Loucy (cell line): ENCODE measurements around the gene SNX11.
"Not testable (repeated sequence)": the region's sequence is repeated elsewhere in the genome, so short reads cannot be mapped to it uniquely, and the experiment has no call there.

Experiments
- H2AFZ ChIP-seq: fragments of 200-600 bp; sonication (generic); 2 replicates; pipeline ENCODE4 v1.6.0; 2016; ENCODE audit warnings: antibody characterized with exemption, mild to moderate bottlenecking, low read length, moderate library complexity
- H3F3A ChIP-seq: fragments of 200-600 bp; 2 replicates; pipeline ENCODE4 v1.6.0; 2016; ENCODE audit warnings: antibody characterized with exemption, low read depth, mild to moderate bottlenecking
- H3K27me3 ChIP-seq: fragments of 200-600 bp; sonication (generic); 2 replicates; pipeline ENCODE4 v1.6.1; 2014; ENCODE audit warnings: low read length, mild to moderate bottlenecking; ENCODE audit not compliant: insufficient read depth, poor library complexity, severe bottlenecking
- H3K36me3 ChIP-seq: fragments of 200-600 bp; sonication (generic); 2 replicates; pipeline ENCODE4 v1.6.1; 2016; ENCODE audit warnings: low read length; ENCODE audit not compliant: insufficient read depth
- H3K4me1 ChIP-seq: fragments of 200-600 bp; sonication (generic); 2 replicates; pipeline ENCODE4 v1.5.1; 2014; ENCODE audit warnings: low read length, mild to moderate bottlenecking; ENCODE audit not compliant: insufficient read depth, poor library complexity, severe bottlenecking
- H3K4me2 ChIP-seq: fragments of 200-600 bp; sonication (generic); 2 replicates; pipeline ENCODE4 v1.6.0; 2014; ENCODE audit warnings: antibody characterized with exemption, low read length, low read depth, mild to moderate bottlenecking; ENCODE audit not compliant: poor library complexity, severe bottlenecking
- H3K4me3 ChIP-seq: fragments of 200-600 bp; sonication (generic); 2 replicates; pipeline ENCODE4 v1.5.1; 2014; ENCODE audit warnings: low read length, mild to moderate bottlenecking, mixed read lengths; ENCODE audit not compliant: poor library complexity, severe bottlenecking
- H3K79me2 ChIP-seq: fragments of 200-600 bp; sonication (generic); 2 replicates; pipeline ENCODE4 v1.6.1; 2014; ENCODE audit warnings: low read length; ENCODE audit not compliant: insufficient read depth
- H3K9ac ChIP-seq: fragments of 200-600 bp; sonication (generic); 2 replicates; pipeline ENCODE4 v1.6.0; 2014; ENCODE audit warnings: mild to moderate bottlenecking, low read depth, low read length, moderate library complexity; ENCODE audit not compliant: poor library complexity, severe bottlenecking
- H3K9me2 ChIP-seq: fragments of 200-600 bp; sonication (generic); replicated peaks from 2 replicates; pipeline ENCODE4 v1.6.1; 2016; ENCODE audit warnings: low read depth, low read length, mixed read lengths
- H3K9me3 ChIP-seq: fragments of 200-600 bp; sonication (generic); 2 replicates; pipeline ENCODE4 v1.6.1; 2014; ENCODE audit warnings: mild to moderate bottlenecking, antibody characterized with exemption, low read length, low read depth; ENCODE audit not compliant: insufficient read depth
- H4K20me1 ChIP-seq: fragments of 200-600 bp; sonication (generic); 2 replicates; pipeline ENCODE4 v1.6.0; 2014; ENCODE audit warnings: antibody characterized with exemption, low read length, mild to moderate bottlenecking; ENCODE audit not compliant: insufficient read depth, poor library complexity, severe bottlenecking
- CTCF ChIP-seq: fragments of 200-600 bp; sonication (generic); conservative IDR thresholded peaks from 2 replicates; pipeline ENCODE4 v1.5.1; 2014; ENCODE audit warnings: mild to moderate bottlenecking, antibody characterized with exemption, low read length
- EZH2phosphoT487 ChIP-seq: fragments of 200-600 bp; IDR thresholded peaks from 2 replicates; pipeline ENCODE4 v1.6.1; 2018; ENCODE audit warnings: antibody characterized with exemption, mild to moderate bottlenecking, moderate library complexity, borderline replicate concordance

The SNX11 gene

DNA sequence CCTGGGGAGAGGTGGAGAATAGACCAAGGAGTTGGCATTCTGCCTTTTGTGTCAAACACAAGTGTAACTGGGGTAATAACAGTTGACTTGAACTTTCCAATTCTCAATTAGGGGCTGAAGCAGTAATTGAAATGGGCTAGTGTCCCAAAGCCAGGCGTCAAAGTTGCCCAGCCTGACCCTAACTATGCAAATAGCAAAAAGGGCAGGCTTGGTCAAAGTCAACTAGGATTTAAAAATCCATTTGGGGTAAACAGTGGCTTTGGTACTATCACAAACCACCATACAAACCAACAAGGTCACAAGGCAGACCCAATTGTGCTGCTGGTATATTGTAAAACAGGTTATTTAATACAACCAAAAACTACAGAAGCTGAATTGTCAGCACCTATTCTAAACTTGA is 41.4 kb upstream of the SNX11 start:
- TF ChIP-seq CTCF (no peak), EZH2phosphoT487 (no peak)
- H2AFZ ChIP-seq = no peak overlapping the region
- H4K20me1 ChIP-seq = no peaks in the 10 kb centered on the region
- peaks cover 82% of the 10 kb centered on the region; the same call in 1 of the 2 replicates for H3K36me3 ChIP-seq
- no peak overlapping the region for H3K9ac ChIP-seq
- H3K9me3 ChIP-seq = no peaks in the 10 kb centered on the region
- no peak overlapping the region for H3K4me3 ChIP-seq
- no peaks in the 10 kb centered on the region for H3K79me2 ChIP-seq
- no peaks in the 10 kb centered on the region for H3K4me1 ChIP-seq
- no peaks in the 10 kb centered on the region for H3K9me2 ChIP-seq
- H3K4me2 ChIP-seq = no peak overlapping the region
- H3K27me3 ChIP-seq = no peaks in the 10 kb centered on the region
- H3F3A ChIP-seq = 0 out of 2 replicates have a peak, but pooled peaks cover 2% of the 10 kb centered on the region

DNA sequence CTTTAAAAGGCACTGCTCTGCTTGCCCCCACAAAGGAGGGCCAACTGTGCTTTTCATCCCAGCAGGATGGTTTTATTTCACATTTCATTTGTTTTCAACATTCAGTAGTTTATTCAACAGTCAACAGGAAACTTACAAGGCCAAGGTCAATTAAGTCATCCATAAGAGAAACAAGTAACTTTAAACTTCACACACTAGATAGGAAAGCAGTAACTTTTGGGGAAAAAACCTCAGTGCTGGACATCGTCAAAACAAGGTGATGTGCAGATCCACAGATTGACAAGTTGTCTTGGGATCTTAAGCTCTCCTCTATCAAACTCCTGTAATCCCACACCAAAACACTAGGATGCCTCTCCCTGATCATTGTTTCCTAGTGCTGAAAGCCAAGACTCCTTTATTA is 40.9 kb upstream of the SNX11 start:
- Histone ChIP-seq H3K4me3 (no peak overlapping the region), H3K27me3 (no peaks in the 10 kb centered on the region), H3K9ac (no peak overlapping the region), H3K4me2 (no peak overlapping the region), H4K20me1 (no peaks in the 10 kb centered on the region), H2AFZ (no peak overlapping the region), H3K9me3 (no peaks in the 10 kb centered on the region), H3K79me2 (no peaks in the 10 kb centered on the region), H3F3A (0 out of 2 replicates have a peak, but pooled peaks cover 2% of the 10 kb centered on the region), H3K36me3 (peaks cover 83% of the 10 kb centered on the region; the same call in 1 of the 2 replicates), H3K4me1 (no peaks in the 10 kb centered on the region), H3K9me2 (no peaks in the 10 kb centered on the region)
- no peak for TF ChIP-seq EZH2phosphoT487
- no peak for TF ChIP-seq CTCF

- Histone ChIP-seq H3K27me3 (no peaks in the 10 kb centered on the region), H3K9me2 (no peaks in the 10 kb centered on the region)
Observed at GRCh38 chr17:48067245-48067644, 40.3 kb upstream of the SNX11 start.

GRCh38 chr17:48067808-48068207 is 39.8 kb upstream of the SNX11 start:
- not testable (repeated sequence) for H2AFZ ChIP-seq, H3K4me2 ChIP-seq, H3K9ac ChIP-seq, H3K4me1 ChIP-seq, H3K79me2 ChIP-seq, H3F3A ChIP-seq, H3K4me3 ChIP-seq, H4K20me1 ChIP-seq, H3K9me2 ChIP-seq, H3K9me3 ChIP-seq, H3K27me3 ChIP-seq
- H3K36me3 ChIP-seq = peaks cover 80% of the 10 kb centered on the region; the same call in 1 of the 2 replicates

More at GRCh38 chr17:48067245-48067644, 40.3 kb upstream of the SNX11 start:
- Histone ChIP-seq H4K20me1 (no peaks in the 10 kb centered on the region), H3K4me1 (no peaks in the 10 kb centered on the region), H3F3A (0 out of 2 replicates have a peak, but pooled peaks cover 2% of the 10 kb centered on the region), H3K9me3 (no peaks in the 10 kb centered on the region), H3K9ac (no peak overlapping the region), H3K36me3 (peaks cover 83% of the 10 kb centered on the region; the same call in 1 of the 2 replicates), H2AFZ (no peak overlapping the region), H3K4me3 (no peak overlapping the region), H3K4me2 (no peak overlapping the region), H3K79me2 (no peaks in the 10 kb centered on the region)
- TF ChIP-seq EZH2phosphoT487 (no peak), CTCF (no peak)
